GM15510 (cell line): ENCODE results near the gene BBS9.

Experiments
- POLR2A ChIP-seq: IDR thresholded peaks from 3 replicates; pipeline ENCODE4 v1.6.1; 2011; ENCODE audit warnings: borderline replicate concordance; ENCODE audit not compliant: insufficient read length; ENCODE audit errors: extremely low read depth

BBS9 gene

DNA sequence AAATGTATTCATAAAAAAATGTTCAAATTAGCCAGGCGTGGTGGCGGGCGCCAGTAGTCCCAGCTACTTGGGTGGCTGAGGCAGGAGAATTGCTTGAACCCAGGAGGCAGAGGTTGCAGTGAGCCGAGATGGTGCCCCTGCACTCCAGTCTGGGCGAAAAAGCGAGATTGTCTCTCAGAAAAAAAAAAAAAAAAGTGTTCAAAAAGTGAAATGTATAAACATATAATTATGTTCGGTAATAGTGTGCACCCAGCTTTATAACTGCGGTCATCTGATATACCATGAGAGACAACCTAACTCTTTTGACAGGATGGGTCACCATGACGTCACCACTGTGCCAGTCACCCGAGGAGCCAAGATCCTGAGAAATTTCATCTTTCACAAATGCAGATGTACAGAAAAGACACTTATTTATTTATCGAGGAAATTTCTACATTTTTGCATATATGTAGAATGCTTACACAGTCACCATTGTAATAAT, 19.6 kb upstream of the BBS9 start:
- TF ChIP-seq POLR2A: no peak

DNA sequence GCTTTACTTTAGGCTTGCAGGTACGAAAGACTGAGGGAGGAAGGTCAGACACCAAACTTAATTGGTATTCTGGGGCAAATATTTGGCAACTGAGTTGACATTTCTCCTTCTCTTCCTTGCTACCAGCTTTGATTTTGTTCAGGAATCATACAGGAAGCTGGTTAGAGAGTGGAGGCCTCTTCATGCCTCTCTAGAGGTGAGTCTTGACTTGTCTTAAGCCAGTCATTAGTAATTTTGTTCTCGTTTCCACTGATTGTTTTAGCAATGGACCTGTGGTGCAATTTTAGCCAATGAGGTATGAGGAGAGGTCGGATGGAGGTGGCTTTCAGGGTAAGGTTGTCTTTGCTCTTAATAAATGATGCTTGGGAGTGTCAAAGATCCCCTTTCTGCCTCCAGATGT, 17.8 kb upstream of the BBS9 start:
- no peak for TF ChIP-seq POLR2A

DNA sequence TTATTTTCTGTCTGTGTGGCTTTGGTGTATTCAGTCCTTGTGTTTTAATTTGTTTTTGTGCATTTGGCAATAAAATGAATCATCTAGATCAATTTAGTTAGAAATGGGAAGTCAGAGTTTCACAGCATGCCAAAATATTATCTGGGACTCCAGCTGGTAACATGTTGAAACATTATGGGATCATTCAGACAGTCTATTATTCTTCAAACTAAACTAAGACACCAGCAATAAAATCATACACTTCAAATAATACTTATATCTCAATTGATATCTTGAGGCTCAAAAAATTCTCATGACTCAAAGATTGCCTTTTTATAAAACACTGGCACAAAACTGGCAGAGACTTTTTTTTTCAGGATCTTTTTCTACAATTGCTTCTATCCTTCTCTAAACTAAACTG, 14.4 kb upstream of the BBS9 start:
- no peak for TF ChIP-seq POLR2A

DNA sequence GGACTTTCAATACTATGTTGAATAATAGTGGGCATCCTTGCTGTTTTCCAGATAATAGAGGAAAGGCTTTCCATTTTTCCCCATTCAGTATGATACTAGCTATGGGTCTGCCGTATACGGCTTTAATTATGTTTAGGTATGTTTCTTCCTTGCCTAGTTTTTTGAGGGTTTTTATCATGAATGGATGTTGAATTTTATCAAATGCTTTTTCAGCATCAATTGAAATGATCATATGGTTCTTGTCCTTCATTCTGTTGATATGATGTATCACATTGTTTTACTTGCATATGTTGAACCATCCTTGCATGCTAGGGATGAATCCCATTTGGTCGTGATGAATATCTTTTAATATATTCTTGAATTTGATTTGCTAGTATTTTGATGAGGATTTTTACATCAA, 11.0 kb upstream of the BBS9 start:
- no peak for TF ChIP-seq POLR2A

DNA sequence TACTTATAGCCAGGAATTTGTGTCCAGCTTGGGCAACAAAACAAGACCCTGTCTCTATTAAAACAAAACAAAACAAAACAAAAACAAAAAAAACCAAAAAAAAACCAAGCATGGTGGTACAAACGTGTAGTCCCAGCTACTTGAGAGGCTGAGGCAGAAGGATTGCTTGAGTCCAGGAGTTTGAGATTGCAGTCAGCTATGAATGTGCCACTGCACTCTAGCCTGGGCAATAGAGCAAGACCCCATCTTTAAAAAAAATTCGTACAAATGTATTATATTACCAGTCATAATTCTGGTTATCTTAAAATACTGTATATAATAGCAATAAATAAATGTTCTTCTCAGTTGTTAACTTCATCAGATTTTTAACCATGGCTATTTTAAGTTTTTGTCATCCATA, 2.3 kb upstream of the BBS9 start:
- TF ChIP-seq POLR2A: no peak

DNA sequence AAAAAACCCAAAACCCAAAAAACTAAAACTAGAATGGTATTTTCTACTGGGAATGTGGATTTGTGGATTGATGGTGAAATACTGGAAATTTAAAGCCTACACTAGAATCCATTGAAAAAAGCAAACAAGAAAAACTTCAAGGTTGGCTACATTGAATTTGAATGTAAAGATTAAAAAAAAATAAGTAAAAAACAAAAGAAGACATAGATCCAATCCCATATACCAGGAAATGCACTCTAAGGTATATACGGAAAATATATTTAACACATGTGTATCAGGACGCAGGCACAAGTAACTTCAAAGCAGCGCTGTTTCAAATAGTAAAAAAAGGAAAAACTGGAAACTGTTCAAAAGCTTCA, 754 bp upstream of the BBS9 start:
- no peak for TF ChIP-seq POLR2A

DNA sequence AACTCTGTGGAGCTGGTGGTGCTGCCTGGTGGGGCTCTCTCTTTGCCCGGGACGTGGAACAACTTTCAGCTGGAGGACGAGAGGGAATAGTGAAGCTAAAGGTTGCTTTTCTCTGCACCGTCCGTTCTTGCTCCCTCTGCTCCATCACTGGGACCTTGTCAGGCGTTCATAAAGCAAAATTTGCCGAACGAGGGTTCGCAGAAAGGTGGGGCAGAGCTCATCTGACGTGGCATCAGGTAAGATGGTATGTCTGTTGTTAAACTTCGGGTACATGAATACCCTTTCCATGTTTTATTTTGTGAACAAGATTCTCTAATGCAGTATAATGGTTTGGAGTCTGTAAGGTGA, 416 bp downstream of the BBS9 start:
- no peak for TF ChIP-seq POLR2A

DNA sequence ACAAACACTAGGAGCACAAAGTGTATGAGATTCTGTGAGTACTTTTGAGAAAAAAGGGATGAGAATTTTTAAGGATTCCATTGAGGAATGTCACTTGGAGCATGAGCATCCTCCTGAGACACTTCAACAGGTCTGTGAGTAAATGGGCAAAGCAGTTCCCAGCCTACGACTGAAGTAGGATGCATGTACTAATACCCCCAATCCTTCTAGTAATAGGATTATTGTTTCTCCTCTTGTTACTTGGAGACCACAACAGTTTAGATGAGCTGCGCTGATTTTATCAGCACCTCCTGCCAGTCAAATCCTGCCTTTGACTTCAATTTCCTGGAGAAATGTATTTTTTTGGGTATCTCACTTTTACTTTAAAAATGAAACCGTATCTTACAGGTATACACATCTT, 820 bp downstream of the BBS9 start:
- no peak for TF ChIP-seq POLR2A

DNA sequence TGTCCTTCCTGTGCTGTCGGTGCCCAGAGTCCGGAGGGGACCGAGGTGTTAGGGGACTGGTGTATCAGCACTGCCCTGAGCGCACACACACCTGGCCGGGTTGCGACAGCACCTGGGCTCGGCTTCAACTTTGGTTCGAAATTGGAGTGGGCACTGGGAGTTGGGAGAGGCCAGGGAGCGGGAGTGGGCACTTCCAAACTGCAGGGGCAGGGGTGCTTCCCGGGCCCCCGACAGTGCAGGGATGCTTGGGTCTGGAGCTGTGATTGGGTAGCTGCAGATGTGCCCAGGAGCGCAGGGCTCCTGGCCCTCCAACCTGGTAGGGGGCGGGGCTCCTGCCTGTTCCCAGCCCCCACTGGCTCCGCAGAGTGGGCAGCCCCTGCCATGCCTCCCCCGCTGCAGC, 7.7 kb downstream of the BBS9 start:
- TF ChIP-seq POLR2A: no peak

DNA sequence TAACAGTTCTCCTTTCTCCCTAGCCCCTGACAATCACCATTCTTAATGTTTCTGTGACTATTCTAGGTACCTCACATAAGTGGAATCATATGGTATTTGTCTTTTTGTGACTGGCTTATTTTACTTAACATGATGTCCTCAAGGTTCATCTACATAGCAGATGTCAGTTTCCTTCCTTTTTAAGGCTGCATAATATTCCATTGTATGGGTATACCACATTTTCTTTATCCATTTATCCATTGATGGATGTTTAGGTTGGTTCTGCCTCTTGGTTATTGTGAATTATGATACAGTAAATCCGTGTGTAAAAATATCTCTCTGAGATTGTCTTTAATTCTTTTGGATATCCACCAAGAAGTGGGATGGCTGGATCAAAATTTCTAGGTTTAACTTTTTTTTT, 13.2 kb downstream of the BBS9 start:
- no peak for TF ChIP-seq POLR2A

DNA sequence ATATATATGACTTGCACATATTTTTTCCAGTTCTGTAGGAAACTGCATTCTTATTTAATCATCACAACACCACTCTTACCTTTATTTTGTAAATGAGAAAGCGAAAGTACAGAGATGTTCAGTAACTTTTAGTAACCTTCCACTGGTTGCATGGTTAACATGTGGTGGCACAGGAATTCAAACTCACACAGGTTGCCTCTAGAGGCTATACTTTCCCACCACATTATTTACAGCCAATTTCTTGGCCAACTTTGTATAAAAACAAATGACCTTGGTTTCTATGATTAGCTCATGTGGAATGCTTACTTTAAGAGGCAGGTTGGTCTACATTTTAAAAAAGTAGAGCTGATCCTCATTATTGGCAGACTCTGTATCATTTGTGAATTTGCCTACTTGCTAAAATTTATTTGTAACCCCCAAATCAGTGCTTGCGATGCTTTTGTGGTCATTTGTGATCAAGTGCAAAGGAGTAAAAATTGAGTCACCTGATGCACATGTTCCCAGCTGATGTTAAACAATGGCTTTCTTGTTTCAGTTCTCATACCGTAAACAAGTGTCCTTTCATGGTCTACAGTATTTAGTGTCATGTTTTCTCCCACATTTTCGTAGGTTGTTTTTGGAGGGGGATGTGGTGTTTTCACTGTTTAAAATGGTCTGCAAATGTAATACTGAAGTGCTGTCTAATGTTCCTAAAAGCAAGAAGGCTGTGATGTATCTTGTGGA, 14.8 kb downstream of the BBS9 start:
- no peak for TF ChIP-seq POLR2A

DNA sequence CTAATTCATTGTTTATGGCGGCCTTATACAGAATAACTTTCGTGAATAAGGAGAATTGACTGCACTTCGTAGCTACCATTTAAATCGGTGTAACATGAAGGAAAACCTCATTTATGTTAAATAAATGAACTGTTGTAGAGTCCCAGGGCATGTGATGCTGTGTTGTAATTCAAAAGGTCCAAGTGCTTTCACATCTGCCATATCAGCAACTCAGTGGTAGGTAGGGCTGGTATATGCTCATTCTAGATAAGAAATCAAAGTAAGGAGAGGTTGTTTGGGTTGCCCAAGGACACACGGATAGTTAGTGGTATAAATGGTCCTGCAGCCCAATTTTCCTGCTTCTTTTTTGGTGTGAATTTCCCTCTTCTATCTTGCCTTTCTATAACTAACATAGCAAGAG, 15.8 kb downstream of the BBS9 start:
- TF ChIP-seq POLR2A: no peak

DNA sequence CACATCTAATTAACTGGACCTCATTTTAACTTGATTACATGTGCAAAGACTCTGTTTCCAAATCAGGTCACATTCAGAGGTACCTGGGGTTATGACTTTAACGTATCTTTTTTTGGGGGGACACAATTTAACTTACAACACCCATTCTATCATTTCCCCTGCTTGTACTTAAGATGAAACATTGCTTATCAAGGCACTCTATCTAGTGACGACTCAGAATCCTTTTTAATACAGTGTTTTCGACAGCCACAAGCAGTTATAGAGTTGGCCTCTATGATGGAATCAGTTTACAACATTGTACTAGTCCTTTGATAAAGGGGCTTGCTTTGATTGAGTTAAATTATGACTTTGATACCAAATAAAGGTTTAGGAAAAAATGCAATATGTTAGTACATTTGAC, 22.7 kb downstream of the BBS9 start:
- no peak for TF ChIP-seq POLR2A

DNA sequence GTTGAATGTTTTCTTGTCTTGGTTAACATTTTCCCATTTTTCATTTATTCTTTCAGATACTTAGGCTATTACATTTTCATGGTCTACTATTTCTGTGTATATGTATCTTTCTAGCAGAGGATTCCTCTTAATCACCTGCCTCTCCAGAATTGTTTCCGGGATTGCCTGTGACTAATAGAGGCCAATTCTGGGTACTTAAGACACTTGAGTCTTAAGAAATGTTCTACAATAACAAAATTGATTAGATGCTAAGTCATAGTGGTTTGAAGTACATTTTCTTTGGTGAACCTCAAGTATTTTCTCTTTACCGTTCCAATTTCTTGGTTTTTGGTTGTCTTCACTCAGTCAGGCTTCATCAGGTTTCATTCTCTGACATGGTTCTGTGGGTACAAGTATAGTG, 26.4 kb downstream of the BBS9 start:
- TF ChIP-seq POLR2A: no peak

DNA sequence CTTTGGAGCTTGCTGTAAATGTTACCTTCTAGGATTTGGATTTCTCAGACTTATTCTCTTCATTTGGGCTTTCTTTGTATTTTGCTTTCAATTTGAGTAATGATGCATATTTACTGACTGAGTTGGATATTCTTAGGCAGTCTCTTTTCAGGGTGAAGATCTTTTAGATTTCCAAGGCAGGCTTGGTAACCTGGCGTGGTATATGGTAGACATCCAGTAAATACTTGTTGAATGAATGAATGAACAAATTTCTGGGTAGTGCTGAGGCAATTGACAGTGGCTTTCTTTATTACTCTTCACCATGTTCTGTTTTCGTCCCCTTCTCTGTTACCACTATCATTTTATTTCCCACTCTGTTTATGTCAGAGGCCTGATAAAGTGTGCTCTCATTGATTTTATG, 27.1 kb downstream of the BBS9 start:
- no peak for TF ChIP-seq POLR2A

DNA sequence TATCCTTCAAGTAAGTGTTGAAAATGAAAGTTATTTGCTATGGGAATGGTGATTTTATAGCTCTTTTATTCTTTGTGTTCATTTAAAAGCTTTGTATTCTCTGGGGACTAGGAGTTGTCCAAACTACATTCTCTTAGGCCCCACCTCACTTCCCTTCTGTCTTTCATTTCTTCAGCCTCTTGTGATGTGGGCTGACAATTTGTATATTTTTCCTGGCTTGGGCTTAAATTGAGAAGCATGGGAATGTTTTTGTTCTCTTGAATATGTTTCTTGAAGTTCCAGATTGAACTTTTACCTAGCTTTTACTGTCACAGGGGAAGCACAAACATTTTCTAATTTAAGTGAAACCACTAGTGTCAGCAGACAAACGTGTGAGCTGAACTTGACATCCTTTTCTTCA, 27.9 kb downstream of the BBS9 start:
- no peak for TF ChIP-seq POLR2A

DNA sequence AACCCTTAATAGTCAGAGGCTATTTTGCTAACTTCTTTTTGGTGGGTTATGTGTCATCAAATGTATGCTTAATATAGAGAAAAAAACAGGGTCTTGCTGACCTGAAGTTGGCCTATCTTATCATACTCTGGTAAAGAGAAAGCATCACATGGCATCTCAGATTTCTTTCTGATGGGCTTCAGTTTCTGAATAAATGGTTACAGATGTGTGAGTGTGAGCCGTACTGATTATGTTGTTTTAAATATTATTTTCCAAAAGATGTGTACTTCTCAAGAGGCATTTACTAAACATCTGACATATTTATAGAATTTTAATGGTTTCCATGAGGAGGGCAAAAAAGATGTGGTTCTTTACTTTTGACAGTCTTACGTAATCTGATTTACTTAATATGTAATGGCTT, 28.4 kb downstream of the BBS9 start:
- no peak for TF ChIP-seq POLR2A

DNA sequence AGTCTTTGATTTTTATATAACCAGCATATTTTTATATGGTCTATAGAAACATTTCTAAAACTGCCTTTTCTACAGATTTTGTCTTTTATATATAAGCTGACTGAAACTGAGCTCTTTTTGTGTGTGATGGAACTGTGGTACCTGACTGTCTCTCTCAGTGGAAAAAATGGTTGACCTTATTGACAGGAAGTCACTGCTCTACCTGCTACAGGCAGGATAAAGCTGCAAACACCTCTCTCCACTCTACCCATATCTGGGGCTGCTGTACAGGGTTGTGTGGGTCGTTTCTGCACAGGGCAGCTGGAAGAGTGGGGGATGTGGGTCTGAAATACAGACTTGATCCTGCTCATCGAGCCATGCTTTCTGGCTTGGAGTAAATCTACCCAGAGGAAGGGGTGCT, 48.5 kb downstream of the BBS9 start:
- TF ChIP-seq POLR2A: no peak

DNA sequence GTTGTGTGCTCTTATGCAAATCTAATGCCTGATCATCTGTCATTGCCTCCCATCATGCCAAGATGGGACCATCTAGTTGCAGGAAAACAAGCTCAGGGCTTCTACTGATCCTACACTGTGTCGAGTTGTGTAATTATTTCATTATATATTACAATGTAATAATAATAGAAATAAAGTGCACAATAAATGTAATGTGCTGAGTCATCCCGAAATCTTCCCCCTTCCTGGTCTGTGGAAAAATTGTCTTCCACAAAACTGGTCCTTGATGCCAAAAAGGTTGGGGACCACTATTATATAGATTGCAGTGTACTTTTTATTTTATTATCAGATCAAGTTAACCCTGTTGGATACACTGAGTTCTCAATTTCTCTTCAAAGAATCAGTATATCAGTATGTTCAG, 50.2 kb downstream of the BBS9 start:
- no peak for TF ChIP-seq POLR2A

DNA sequence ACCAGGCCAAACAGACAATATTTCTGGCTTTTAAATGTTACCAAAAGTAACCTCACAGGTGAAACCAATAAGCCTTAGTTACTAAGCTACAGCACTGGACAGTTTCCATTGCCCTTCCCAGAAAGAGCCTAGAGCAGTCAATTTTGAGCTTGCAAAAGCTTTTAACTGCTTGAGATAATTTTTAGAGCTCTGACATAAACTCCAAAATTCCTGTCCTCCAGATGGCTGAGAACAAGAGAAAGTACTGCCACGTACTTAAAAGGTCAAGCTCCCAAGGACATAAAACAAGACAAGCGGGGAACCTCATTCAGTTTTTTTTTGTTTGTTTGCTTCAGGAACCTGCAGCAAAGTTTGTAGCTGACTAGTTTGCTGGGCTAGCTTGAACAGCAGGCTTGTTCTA, 54.1 kb downstream of the BBS9 start:
- no peak for TF ChIP-seq POLR2A
